ENCODE results near the gene TMEM222.

DNA sequence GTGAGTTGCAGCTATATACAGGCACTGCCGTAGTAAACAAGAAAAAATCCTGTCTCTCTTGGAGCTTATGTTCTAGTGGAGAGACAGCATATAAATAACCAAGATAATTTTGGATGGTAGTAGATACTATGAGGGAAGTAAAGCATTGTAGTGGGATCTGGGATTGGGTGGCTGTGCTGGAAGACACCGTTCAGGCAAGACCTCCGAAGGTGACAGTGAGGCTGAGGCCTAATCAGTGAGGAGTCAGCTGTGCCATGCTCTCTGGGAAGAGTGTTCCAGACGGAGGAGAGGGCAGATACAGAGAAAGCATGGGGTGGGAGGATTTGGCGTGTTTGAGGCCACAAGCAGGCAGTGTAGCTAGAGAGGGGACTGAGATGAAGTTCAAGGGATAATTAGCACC lies 6.0 kb downstream of the TMEM222 start:
- TF ChIP-seq EZH2 (IDR thresholded peaks at IDR 0.05; ENCODE audit: insufficient read depth, poor library complexity, severe bottlenecking) (no peak), EZH2phosphoT487 (IDR thresholded peaks at IDR 0.05; ENCODE audit: insufficient read depth, low read depth) (no peak)
